GM18873 (cell line): ENCODE results near the gene SPIRE2.

Source experiments
- ATAC-seq: cut with Tn5 transposase; IDR thresholded peaks from one replicate; pipeline ENCODE4 v1.9.1; 2021; ENCODE audit warnings: mild to moderate bottlenecking, moderate library complexity, moderate number of reproducible peaks; ENCODE audit not compliant: unreplicated experiment, low FRiP score

The SPIRE2 gene

DNA sequence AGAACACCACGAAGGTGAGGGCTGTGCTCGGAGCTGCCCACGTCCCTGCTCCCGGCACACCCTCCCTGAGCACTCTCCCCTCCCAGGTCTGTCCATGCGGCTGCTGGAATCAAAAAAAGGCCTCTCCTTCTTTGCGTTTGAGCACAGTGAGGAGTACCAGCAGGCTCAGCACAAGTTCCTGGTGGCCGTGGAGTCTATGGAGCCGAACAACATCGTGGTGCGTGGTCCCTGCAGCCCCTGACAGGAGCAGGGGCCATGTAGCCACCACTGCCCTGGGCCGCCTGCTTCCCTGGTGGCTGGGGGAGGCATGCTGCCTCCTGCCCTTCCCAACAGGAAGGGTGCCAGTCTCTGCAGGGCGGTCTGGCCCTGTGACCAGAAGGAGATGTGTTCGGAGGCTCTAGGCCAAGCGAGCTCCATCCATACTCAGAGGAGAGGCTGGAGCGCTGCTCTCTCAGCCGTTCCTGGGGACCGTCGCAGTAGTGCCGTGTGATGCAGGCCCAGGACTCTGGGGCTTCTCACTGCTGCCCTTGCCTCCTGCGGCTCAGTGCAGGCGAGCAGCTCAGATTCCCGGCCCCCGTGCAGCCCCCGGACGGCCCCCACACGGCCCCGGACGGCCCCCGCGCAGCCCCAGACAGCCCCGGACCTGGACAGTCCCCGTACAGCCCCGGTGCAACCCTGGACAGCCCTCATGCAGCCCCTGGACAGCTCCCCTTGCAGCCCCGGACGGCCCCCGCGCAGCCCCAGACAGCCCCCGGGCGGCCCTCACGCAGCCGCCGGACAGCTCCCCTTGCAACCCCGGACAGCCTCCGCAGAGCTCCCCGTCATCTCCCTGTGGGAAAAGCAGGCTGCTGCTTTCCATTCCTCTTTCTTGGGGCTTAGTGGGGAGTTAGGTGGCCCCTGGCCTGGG, 65.6 kb downstream of the SPIRE2 start:
- ATAC-seq: no peak

DNA sequence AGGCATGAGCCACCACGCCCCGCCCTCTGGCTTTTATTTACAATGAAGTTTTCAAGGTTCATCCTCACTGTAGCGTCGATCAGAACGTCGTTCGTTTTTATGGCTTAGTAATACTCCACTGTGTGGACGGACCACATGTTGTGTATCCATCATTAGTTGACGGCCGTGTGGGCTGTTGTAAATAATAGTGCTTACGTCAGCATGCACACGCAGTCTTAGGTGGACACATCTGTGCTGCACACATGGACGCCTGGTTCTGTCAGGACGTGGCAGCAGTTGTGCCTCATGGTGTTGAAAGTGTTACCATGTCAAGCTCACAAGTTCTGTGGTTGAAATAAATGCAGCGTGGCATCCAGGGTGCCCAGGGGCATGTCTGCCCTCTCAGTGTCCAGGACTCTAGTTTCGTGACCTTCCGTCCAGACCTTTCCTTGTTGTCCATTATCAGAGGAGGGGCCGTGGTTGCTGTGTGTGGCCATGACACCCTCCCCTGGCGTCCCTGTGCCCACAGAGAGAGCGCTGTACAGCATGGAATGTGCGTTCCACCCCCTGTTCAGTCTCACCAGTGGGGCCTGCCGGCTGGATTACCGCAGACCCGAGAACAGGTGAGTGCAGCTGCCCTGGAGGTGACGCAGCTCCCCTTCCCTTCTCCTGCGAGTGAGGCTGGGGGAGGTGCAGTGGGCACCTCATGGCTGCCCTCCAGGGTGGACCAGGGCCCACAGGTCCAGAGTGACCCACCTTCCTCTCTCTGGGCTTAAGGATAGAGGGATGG, 67.4 kb downstream of the SPIRE2 start:
- no peak for ATAC-seq

DNA sequence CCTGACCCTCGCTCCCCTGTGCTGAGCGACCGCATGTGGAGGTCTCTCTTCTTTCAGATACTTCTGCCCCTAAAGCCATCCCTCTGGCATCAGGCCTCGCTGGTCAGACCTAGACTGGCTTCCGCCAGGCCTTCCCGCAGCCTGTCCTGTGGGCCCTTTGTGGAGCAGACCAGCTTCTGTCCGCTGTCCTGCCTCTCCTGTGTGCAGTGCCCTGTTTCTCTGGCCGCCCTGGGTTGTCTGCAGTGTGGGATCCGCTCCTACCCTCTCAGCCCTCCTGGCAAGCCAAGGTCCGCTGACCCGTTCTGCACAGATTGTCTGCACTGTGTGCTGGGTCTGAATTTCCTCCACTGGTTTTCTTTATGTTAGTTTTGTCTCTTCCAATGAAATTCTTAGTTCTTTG, 68.9 kb downstream of the SPIRE2 start:
- ATAC-seq: no peak

DNA sequence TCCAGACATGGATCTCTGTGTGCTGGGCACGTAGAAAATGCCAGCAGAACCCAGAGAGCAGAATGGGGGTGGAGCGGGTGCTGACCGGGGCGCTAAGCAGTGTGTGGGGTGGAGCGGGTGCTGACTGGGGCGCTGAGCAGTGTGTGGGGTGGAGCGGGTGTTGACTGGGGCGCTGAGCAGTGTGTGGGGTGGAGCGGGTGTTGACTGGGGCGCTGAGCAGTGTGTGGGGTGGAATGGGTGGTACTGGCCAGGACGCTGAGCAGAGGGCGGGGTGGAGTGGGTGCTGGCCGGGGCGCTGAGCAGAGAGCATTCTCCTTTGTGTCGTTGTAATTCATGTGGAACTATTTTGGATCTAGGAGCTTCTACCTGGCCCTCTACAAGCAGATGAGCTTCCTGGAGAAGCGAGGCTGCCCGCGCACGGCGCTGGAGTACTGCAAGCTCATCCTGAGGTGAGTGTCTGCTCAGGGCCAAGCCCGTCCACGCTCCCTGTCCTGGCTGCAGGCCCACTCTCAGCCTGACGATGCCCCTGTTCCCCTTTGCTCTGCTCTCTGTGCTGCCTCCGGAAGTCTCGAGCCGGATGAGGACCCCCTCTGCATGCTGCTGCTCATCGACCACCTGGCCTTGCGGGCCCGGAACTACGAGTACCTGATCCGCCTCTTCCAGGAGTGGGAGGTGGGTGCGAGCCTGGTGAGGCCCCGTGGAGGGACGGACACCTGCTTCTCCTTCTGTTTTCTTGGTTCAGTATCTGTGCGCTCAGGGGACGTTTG, 70.1 kb downstream of the SPIRE2 start:
- ATAC-seq: no peak

DNA sequence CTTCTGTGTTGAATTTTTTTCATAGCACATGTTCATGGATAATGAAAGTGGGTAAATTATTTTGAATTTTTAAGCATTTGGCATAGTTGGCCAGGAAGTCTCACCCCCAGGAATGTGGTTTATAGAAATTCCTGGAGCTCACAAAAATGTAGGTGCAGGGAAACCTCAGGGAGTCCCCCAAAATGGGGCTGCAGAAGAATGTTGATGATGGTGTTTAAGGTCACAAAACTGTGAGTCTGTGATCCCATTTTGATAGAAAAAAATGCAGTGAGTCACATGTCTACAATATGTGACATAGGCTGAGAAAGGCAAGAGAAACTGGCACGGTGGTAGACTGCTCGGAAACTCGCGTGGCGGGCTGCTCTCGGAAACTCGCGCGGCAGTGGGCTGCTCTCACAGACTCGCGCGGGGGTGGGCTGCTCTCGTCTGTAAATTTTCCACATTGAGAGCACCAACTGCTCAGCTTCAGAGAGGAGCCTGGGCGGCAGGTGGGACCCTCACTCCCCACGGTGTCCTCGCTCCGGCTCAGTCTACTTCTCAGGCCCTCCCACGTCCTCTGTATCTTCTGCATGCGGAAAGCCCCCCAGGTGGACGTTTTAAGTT, 71.7 kb downstream of the SPIRE2 start:
- no peak for ATAC-seq

DNA sequence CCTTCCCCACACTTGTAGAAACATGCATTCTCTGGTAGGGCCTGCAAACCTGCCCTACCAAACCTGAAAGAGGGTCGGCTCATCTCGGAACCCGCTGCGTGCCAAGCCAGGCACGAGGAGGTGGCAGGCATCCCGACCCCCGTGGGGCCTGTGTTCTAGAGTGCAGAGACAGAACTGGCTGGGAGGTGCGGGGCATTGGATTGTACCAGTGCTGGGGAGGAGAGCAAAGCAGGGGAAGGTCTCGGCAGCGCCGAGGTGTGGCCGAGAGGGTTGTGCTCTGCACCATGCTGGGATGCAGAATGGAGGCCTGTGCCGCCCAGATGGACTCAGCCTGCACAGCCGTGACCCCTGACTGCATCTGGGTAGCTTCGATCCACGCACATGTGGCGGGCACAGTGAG, 72.6 kb downstream of the SPIRE2 start:
- no peak for ATAC-seq

DNA sequence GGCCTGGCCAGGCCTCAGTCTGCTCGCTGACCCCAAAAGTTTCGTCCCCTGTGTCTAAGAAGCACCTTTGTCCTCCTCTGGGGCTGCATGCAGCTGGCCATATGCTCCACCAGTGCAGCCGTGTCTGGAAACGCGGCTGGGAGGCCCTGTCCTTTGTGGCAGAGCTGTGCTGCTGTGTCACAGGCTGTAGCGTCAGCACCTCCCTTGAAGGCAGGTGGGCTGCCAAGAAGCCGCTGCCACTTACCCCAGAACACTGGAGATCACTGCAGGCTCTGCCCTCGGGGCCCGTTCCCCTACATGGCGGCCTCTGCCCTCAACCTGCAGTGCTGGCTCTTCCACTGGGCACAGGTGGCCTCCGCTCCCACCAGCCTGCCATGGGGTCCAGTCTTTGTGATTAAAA, 74.7 kb downstream of the SPIRE2 start:
- ATAC-seq: no peak

DNA sequence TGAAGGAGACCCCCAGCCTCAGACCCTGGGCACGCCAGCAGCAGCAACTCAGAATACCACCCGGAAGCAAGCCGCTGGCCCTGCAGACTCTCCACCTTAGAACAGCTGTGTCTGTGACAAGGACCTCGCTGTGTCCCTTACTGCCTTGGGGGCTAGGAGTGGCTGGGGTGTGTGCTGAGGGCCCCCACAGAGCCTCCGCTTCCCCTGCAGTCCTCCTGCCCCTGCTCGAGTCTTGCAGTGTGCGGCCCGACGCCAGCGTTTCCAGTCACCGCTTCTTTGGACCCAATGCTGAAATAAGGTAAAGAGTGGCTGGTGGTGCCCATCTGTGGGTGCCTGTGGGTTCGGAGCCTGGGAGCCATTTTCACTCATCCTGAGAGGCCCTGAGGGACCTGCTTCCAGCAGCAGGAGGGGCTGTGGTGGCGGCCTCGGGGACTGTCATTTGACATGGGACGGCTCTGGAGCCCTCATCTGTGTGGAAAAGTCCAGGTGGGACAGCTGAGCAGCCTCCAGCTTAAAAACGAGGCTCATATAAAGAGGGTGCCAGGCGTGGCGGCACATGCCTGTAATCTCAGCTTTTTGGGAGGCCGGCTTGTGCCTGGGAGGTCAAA, 75.7 kb downstream of the SPIRE2 start:
- no peak for ATAC-seq

DNA sequence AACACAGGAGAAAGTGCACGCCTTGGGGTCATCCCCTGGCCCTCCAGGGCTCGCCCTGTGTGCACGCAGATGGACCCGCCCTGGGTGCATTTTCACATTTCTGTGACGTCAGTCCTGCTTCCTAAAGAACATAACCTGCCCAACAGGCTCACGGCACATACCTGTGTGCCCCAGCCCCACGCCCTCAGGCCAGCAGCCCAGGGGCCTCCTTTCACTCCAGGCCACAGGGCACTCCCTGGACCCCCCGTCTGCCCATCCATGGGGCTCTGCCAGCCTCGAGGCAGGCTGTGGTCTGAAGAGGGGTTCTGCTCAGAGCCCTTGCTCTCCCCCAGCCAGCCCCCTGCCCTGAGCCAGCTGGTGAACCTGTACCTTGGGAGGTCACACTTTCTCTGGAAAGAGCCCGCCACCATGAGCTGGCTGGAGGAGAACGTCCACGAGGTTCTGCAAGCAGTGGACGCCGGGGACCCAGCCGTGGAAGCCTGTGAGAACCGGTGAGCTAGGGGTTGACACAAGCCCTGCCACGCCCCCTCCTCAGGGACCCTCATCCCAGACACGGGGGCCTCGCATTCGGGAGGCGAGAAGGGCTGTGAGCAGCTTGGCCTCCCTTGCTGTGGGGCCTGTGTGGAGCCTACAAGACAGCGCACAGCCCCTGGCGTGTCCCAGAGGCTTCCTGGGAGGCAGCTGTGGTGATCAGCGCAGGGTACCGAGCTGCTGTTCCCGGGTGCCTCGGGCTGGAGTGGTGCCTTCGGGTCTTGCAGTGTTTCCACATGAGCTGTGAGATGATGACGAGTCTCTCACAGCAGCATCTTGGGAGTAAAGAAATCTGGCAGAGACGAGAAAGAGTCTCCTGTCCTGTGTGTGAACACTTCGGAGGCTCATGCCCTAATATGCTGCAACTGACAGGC, 76.6 kb downstream of the SPIRE2 start:
- no peak for ATAC-seq

DNA sequence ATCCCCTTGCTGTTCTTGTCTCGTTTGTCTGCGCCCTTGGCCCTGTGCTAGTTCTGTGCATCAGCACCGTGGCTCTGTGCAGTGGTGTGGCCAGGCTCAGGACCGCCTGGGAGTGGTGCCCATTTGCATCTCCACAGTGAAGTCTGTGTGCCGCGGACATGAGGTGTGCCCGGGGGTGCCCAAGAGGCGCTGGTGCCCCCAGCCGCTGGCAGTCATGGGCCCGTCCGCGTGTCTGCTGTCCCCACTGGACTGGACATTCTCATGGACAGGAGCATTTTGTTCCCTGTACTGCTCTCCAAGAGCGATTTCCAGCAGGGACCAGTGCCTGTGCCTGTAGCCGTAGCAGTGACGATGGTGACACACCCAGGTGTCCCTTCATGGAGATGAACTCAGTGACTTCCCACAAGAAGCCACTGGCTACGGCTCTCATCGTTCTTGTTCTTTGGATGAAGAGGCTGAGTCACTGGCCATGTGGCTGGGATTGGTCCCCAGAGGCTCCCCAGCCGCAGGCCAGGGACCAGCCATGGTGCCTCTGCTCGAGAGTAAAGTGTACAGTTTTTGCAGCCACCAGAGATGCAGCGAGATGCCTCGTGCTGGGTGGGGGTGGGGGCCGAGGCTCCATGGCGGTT, 77.3 kb downstream of the SPIRE2 start:
- no peak for ATAC-seq

DNA sequence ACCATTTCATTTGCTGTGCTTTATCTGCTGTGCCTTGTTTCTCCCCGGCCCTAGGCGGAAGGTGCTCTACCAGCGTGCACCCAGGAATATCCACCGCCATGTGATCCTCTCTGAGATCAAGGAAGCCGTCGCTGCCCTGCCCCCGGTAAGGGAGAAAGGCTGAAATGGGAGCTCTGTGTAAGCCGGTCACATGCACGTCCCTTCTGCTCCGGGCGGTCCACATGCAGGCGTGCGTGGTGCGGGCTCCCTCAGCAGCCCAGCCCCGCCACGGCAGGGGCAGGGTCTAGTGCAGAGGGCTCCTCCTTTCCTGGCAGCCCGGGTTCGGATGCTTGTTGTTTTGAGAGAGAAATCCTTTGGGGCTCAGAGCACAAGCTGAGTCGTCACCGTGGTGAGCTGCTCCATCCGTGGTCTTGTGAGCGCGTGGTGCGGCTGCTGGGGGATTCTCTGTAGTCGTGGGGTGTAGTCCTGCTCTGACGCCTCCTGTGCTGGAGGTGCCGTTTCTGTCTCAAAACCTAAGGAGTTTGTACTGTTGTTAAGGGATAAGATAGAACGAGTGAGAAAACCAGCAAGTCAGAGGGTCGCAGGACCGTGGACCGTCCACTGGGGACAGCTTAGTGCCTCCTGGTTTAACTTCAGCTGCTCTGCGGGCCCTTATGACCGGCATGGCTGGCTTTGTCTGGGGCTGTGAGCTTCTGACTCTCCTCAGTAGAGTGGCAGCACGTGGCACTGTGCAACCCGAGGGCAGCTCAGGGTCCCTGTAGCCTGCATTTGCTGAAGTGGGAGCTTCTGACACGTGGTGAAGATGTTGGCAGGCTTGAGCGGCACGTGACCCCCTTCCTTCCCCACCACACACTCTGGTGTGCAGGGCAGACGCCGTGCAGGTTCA, 78.1 kb downstream of the SPIRE2 start:
- no peak for ATAC-seq

DNA sequence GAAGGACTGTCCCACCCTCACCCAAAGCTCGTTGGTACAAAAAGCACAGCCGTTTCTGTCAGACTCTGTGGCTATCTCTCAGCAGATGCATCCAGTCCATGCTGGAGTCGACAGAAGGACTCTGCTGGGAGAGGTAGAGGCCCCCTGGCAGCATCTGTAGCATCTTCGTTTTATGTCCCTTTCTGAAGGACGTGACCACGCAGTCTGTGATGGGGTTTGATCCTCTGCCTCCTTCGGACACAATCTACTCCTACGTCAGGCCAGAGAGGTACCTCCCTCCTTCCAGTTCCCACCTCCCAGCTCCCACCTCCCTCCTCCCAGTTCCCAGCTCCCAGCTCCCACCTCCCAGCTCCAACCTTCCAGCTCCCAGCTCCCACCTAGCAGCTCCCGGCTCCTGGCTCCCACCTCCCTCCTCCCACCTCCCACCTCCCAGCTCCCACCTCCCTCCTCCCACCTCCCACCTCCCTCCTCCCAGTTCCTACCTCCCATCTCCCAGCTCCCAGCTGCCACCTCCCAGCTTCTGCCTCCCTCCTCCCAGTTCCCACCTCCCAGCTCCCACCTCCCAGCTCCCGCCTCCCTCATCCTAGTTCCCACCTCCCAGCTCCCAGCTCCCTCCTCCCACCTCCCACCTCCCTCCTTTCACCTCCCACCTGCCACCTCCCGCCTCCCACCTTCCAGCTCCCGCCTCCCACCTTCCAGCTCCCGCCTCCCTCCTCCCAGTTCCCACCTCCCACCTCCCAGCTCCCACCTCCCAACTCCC, 79.0 kb downstream of the SPIRE2 start:
- ATAC-seq: no peak

DNA sequence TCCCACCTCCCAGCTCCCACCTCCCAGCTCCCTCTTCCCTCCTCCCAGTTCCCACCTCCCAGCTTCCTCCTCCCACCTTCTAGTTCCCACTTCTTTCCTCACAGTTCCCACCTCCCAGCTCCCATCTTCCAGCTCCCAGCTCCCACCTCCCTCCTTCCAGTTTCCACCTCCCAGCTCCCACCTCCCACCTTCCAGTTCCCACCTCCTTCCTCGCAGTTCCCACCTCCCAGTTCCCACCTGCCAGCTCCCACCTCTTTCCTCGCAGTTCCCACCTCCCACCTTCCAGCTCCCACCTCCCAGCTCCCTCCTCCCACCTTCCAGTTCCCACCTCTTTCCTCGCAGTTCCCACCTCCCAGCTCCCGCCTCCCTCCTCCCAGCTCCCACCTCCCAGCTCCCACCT, 80.0 kb downstream of the SPIRE2 start:
- no peak for ATAC-seq

DNA sequence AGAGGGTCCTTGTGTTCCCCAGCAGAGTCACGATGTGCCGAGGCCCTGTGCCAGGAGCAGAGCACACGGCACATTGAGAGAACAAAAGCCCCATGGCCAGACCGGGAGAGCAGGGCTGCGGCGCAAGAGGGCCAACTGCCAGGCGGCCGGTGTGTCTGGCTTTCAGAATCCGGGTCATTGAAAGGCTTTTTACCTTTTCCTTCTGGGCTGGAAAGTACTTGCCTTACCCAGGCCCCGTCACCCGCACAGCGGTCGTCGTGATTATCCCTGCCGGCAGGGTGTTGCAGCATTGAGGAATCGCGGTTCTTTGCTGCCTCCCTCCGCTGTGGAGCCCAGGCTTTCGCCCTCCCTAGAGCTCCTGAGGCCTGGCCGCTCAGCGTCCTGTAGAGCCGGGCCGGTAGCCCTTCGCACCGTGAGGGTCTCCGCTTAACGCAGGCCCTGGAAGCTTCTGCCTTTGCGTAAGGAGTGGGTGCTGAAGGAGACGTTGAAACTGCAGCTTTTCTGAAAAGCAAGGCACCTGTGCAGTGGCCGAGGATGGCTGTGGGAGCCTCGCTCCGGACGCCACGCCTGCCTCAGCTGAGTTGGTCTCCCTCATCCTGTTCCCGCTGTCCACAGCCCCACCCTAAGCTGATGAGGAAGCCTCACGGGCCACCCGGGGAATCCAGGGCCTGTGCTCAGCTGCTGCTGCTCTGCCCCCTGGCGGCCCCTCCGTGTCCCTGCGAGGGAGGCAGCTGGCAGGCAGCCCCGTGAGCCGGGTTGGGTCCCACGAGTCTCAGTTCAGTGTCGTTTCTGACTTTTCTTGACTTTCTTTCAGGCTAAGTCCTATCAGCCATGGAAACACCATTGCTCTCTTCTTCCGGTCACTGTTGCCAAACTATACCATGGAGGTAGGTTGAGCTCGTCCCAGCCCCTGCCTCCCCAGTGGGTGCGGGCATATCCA, 81.8 kb downstream of the SPIRE2 start:
- ATAC-seq: no peak

DNA sequence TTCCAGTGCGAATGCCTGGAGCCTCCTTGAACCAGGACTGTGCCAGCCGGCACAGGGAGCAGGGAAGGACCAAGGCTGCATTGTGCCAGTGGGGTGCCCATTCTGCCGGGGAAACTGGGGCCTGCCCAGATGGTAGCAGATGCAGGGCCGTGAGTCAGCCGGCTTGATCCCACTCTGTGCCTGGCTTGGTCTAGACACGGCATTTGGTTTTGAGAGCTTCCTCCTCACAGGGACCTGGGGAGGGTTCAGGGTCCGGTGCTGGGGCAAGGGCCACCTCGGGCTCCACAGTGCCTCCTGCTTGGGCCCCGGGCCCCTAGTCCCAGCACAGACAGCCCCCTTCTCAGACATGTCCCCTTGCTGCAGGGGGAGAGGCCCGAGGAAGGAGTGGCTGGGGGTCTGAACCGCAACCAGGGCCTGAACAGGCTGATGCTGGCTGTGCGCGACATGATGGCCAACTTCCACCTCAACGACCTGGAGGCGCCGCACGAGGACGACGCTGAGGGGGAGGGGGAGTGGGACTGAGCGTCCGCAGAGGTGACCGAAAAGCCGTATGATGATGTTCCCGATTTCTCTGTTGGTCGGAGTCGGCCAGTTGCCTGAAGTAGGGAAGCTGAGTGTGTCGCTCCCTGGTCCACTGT, 82.6 kb downstream of the SPIRE2 start:
- ATAC-seq: no peak

DNA sequence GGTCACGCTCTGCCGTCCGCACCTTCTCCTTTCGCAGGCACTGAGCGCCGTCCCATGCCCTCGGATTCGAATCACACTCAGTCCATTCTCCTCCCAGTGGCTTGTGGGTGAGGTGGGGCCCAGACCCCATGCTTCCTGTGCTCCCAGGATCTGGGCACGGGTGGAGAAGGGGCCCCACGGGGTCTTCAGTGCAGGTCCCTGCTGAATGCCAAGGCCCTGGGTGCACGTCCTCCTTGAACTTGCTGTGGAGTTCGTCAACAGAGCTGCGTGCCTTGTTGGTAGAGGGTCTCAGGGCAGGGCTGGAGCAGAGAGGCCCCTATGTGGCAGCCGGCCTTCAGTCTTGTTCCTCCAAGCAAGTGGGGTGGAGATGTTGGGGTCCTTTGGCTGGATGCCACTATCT, 83.1 kb downstream of the SPIRE2 start:
- no peak for ATAC-seq
